Measurements from ENCODE around the gene GAPDH. TPM values are rescaled to one million over a fixed set of nuclear protein-coding genes. Genes with fewer than 3 reads are reported as not detected.

GAPDH gene
- total and polyA plus RNA-seq, 2 donors (not counting 1 experiment from before 2014, with no cell fraction given), result 6,255 to 8,983 TPM

DNA sequence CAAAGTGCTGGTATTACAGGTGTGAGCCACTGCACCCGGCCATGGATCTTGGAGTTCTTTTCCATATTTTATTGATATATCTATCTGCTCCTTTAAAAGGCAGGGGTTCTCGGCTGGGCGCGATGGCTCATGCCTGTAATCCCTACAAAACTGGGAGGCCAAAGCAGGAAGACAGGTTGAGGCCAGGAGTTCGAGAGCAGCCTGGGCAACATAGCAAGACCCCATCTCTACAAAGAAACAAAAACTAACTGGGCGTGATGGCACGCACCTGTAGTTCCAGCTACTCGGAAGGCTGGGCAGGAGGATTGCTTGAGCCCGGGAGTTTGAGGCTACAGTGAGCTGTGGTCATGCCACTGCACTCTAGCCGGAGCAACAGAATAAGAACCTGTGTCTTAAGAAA lies 12.1 kb upstream of the GAPDH start:
- Histone ChIP-seq H3K79me2 (ENCODE audit: control insufficient read depth, insufficient read depth, low read length) (no peaks in the 10 kb centered on the region), H3K4me3 (replicated peaks in 1 of 4; ENCODE audit: control extremely low read depth in 1 of 4, insufficient read depth in 1 of 4, low read depth in 3 of 4, low read length in 4 of 4) (no peak overlapping the region), H4K20me1 (ENCODE audit: control insufficient read depth, extremely low read depth, insufficient read depth, low read length) (no peaks in the 10 kb centered on the region), H3K27ac (ENCODE audit: insufficient read depth, low read length) (no peak overlapping the region), H3K9me3 (ENCODE audit: control insufficient read depth, insufficient read depth, low read depth, low read length) (no peaks in the 10 kb centered on the region), H3K4me2 (ENCODE audit: extremely low read depth, insufficient read depth, low read length) (no peak overlapping the region), H3K27me3 (ENCODE audit: control insufficient read depth, insufficient read depth, low read length) (no peaks in the 10 kb centered on the region), H3K9ac (ENCODE audit: insufficient read depth, low read length) (no peak overlapping the region), H3K36me3 (ENCODE audit: control insufficient read depth, insufficient read depth, low read length) (peaks cover 26% of the 10 kb centered on the region), H2AFZ (ENCODE audit: low read length) (no peak overlapping the region), H3K4me1 (ENCODE audit: control insufficient read depth, extremely low read depth, insufficient read depth, low read length) (no peaks in the 10 kb centered on the region)
- DNase-seq (ENCODE audit: low read depth in 2 of 2), result no peak
- TF ChIP-seq EZH2 (IDR thresholded peaks at IDR 0.05; ENCODE audit: low read length, missing control alignments), result no peak
- TF ChIP-seq, protein P1, sequence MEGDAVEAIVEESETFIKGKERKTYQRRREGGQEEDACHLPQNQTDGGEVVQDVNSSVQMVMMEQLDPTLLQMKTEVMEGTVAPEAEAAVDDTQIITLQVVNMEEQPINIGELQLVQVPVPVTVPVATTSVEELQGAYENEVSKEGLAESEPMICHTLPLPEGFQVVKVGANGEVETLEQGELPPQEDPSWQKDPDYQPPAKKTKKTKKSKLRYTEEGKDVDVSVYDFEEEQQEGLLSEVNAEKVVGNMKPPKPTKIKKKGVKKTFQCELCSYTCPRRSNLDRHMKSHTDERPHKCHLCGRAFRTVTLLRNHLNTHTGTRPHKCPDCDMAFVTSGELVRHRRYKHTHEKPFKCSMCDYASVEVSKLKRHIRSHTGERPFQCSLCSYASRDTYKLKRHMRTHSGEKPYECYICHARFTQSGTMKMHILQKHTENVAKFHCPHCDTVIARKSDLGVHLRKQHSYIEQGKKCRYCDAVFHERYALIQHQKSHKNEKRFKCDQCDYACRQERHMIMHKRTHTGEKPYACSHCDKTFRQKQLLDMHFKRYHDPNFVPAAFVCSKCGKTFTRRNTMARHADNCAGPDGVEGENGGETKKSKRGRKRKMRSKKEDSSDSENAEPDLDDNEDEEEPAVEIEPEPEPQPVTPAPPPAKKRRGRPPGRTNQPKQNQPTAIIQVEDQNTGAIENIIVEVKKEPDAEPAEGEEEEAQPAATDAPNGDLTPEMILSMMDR (conservative IDR thresholded peaks at IDR 0.05 in 1 of 2, IDR thresholded peaks at IDR 0.05 in 1 of 2; ENCODE audit: low read depth in 1 of 2, low read length in 2 of 2), result no peak

DNA sequence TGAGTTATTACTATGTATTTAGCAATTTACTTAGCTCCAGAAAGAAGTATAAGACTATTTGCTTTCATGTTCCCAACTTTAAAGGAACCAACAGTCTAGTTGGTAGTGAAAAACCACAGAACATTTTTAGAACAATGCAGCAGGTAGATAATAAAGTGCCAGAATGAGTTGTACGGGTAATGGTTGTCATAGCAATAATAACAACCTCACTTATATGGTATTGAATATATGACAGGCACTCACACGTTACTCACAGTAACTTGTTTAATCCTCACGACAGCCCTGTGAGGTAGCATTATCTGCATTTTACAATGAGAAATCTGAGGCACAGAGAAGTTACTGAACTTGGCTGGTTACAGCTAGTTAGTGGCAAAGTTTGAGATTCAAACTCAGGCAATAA lies 10.6 kb upstream of the GAPDH start:
- H3K9me3 ChIP-seq (ENCODE audit: control insufficient read depth, insufficient read depth, low read depth, low read length), result no peaks in the 10 kb centered on the region
- H3K4me1 ChIP-seq (ENCODE audit: control insufficient read depth, extremely low read depth, insufficient read depth, low read length), result no peaks in the 10 kb centered on the region
- no peaks in the 10 kb centered on the region for H3K79me2 ChIP-seq (ENCODE audit: control insufficient read depth, insufficient read depth, low read length)
- no peak overlapping the region for H3K27ac ChIP-seq (ENCODE audit: insufficient read depth, low read length)
- DNase-seq (ENCODE audit: low read depth in 2 of 2), result no peak
- no peaks in the 10 kb centered on the region for H3K27me3 ChIP-seq (ENCODE audit: control insufficient read depth, insufficient read depth, low read length)
- peaks cover 32% of the 10 kb centered on the region for H3K36me3 ChIP-seq (ENCODE audit: control insufficient read depth, insufficient read depth, low read length)
- TF ChIP-seq EZH2 (IDR thresholded peaks at IDR 0.05; ENCODE audit: low read length, missing control alignments), result no peak
- TF ChIP-seq, protein P1 (conservative IDR thresholded peaks at IDR 0.05 in 1 of 2, IDR thresholded peaks at IDR 0.05 in 1 of 2; ENCODE audit: low read depth in 1 of 2, low read length in 2 of 2), result no peak
- no peak overlapping the region for H3K9ac ChIP-seq (ENCODE audit: insufficient read depth, low read length)
- no peak overlapping the region for H3K4me2 ChIP-seq (ENCODE audit: extremely low read depth, insufficient read depth, low read length)
- no peak overlapping the region for H2AFZ ChIP-seq (ENCODE audit: low read length)
- no peaks in the 10 kb centered on the region for H4K20me1 ChIP-seq (ENCODE audit: control insufficient read depth, extremely low read depth, insufficient read depth, low read length)
- H3K4me3 ChIP-seq (replicated peaks in 1 of 4; ENCODE audit: control extremely low read depth in 1 of 4, insufficient read depth in 1 of 4, low read depth in 3 of 4, low read length in 4 of 4), result no peak overlapping the region

DNA sequence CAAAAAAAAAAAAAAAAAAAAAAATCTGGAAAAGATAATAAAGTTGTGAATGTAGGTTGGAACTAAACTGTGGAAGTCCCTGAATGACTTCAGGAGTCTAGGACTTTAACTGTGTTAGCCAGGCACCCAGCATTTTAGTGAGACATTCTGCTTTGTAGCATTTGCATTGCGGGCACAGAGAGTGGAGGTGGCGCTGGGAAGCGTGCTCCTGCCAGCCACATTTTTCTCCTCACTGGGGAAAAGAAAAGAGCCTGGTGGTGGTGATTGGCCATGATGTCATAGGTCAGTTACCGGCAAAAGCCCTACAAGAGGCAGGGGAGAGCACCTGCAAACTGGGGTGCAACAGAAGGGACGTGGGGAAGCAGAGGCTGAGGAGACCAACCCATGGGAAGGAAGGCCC lies 9.7 kb upstream of the GAPDH start:
- no peak overlapping the region for H3K4me3 ChIP-seq (replicated peaks in 1 of 4; ENCODE audit: control extremely low read depth in 1 of 4, insufficient read depth in 1 of 4, low read depth in 3 of 4, low read length in 4 of 4)
- no peak overlapping the region for H3K4me2 ChIP-seq (ENCODE audit: extremely low read depth, insufficient read depth, low read length)
- TF ChIP-seq EZH2 (IDR thresholded peaks at IDR 0.05; ENCODE audit: low read length, missing control alignments), result no peak
- TF ChIP-seq, protein P1 (conservative IDR thresholded peaks at IDR 0.05 in 1 of 2, IDR thresholded peaks at IDR 0.05 in 1 of 2; ENCODE audit: low read depth in 1 of 2, low read length in 2 of 2), result no peak
- no peak overlapping the region for H3K27ac ChIP-seq (ENCODE audit: insufficient read depth, low read length)
- H2AFZ ChIP-seq (ENCODE audit: low read length), result no peak overlapping the region
- H3K36me3 ChIP-seq (ENCODE audit: control insufficient read depth, insufficient read depth, low read length), result peaks cover 34% of the 10 kb centered on the region
- DNase-seq (ENCODE audit: low read depth in 2 of 2), result no peak
- no peaks in the 10 kb centered on the region for H3K79me2 ChIP-seq (ENCODE audit: control insufficient read depth, insufficient read depth, low read length)
- H3K9ac ChIP-seq (ENCODE audit: insufficient read depth, low read length), result no peak overlapping the region
- H4K20me1 ChIP-seq (ENCODE audit: control insufficient read depth, extremely low read depth, insufficient read depth, low read length), result no peaks in the 10 kb centered on the region
- no peaks in the 10 kb centered on the region for H3K27me3 ChIP-seq (ENCODE audit: control insufficient read depth, insufficient read depth, low read length)
- no peaks in the 10 kb centered on the region for H3K4me1 ChIP-seq (ENCODE audit: control insufficient read depth, extremely low read depth, insufficient read depth, low read length)
- no peaks in the 10 kb centered on the region for H3K9me3 ChIP-seq (ENCODE audit: control insufficient read depth, insufficient read depth, low read depth, low read length)

All from fibroblast of lung (primary cell).